AG09309 (cell line): ENCODE measurements around the gene CDX2.
"Not testable (repeated sequence)": the region's sequence is repeated elsewhere in the genome, so short reads cannot be mapped to it uniquely, and the experiment has no call there.

ENCODE experiments used
- DNase-seq: peaks from one replicate; pipeline ENCODE4 v3.0.0-alpha.2; 2010; ENCODE audit warnings: low read depth
- H3K4me3 ChIP-seq: 2 replicates; pipeline ENCODE4 v1.5.1; 2011; ENCODE audit warnings: mild to moderate bottlenecking, low read depth, low read length, moderate library complexity; ENCODE audit not compliant: control insufficient read depth
- TF ChIP-seq, protein P1 (sequence below): IDR thresholded peaks from 2 replicates; pipeline ENCODE4 v1.5.1; 2011; ENCODE audit warnings: mild to moderate bottlenecking, low read depth, low read length, inconsistent platforms; ENCODE audit not compliant: insufficient read depth, control insufficient read depth; ENCODE audit errors: missing control alignments

CDX2 gene

GRCh38 chr13:27969082-27969865 lies at the start of gene CDX2:
Gene CDX2, minus strand, starts transcription at chr13:27969315. Its CDS starts 309 bp downstream, at chr13:27969006.
- H3K4me3 ChIP-seq = no peak within 1 kb of the TSS
- TF ChIP-seq, protein P1, sequence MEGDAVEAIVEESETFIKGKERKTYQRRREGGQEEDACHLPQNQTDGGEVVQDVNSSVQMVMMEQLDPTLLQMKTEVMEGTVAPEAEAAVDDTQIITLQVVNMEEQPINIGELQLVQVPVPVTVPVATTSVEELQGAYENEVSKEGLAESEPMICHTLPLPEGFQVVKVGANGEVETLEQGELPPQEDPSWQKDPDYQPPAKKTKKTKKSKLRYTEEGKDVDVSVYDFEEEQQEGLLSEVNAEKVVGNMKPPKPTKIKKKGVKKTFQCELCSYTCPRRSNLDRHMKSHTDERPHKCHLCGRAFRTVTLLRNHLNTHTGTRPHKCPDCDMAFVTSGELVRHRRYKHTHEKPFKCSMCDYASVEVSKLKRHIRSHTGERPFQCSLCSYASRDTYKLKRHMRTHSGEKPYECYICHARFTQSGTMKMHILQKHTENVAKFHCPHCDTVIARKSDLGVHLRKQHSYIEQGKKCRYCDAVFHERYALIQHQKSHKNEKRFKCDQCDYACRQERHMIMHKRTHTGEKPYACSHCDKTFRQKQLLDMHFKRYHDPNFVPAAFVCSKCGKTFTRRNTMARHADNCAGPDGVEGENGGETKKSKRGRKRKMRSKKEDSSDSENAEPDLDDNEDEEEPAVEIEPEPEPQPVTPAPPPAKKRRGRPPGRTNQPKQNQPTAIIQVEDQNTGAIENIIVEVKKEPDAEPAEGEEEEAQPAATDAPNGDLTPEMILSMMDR = no peak
- DNase-seq = no peak

DNA sequence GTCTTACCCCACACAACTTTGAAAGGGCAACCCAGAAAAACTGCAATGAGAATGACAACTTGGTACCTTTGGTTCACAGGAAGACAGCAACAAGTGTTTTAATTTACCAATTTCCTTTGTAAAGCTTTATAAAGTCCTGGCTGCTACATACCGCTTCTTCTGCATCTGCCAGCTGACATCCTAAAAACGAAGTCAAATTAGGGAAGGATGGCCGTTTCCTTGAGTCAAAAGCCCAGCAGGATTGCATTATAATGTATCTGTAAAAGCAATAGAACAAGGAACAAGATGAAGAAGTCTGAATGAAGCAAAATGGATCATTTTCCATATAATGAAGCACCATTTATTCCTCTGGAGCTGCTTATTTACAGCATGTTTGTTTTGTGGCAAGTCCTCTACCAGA lies 45.2 kb upstream of the CDX2 start:
- DNase-seq = no peak
- H3K4me3 ChIP-seq = no peak overlapping the region
- TF ChIP-seq, protein P1 = no peak

- H3K4me3 ChIP-seq = no peak overlapping the region
- TF ChIP-seq, protein P1 = no peak
These were observed 44.4 kb upstream of the CDX2 start for GRCh38 chr13:28013482-28013881.

GRCh38 chr13:28012896-28013295 lies 43.8 kb upstream of the CDX2 start:
- DNase-seq = no peak
- TF ChIP-seq, protein P1 = no peak
- H3K4me3 ChIP-seq = no peak overlapping the region

More at GRCh38 chr13:28013482-28013881, 44.4 kb upstream of the CDX2 start:
- no peak for DNase-seq

DNA sequence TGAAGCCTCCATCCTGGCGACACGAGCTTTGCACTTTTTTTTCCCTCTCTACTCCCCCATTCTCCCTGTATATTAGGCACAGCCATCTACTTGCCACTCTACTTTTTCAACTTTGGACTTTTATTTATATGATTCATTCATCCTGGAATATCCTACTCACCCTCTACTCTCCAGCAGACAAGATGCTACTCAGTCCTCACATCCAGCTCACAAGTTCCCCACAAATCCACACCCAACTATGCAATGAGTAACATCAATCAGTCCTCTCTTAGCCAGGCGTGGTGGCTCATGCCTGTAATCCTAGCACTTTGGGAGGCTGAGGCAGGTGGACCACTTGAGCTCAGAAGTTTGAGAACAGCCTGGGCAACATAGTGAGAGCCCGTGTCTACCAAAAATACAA lies 43.3 kb upstream of the CDX2 start:
- no peak overlapping the region for H3K4me3 ChIP-seq
- DNase-seq = no peak
- TF ChIP-seq, protein P1 = no peak

- H3K4me3 ChIP-seq = no peak overlapping the region
- TF ChIP-seq, protein P1 = no peak
- DNase-seq = no peak
These were observed 40.9 kb upstream of the CDX2 start for GRCh38 chr13:28010046-28010445.

GRCh38 chr13:28005016-28005415 lies 35.9 kb upstream of the CDX2 start:
- not testable (repeated sequence) for H3K4me3 ChIP-seq, DNase-seq
